Adrenal gland (tissue), 12 donors: ENCODE data around the gene TMEM238L. TPM values are rescaled to one million over a fixed set of nuclear protein-coding genes. Genes with fewer than 3 reads are reported as not detected.

Source experiments
- DNase-seq, 7 donors: peaks; one replicate each; pipeline ENCODE4 v3.0.0-alpha.2; 2019 to 2020
- H3K27ac ChIP-seq, 5 donors: fragments of 200-600 bp; sonication (generic) in 4 of 5; 1 replicate in 3 of 5; 2 replicates in 2 of 5; pipeline versions ENCODE4 v1.5.1 to v1.8.0; 2016 to 2020; ENCODE audit warnings: mild to moderate bottlenecking in 1 of 5
- H3K27me3 ChIP-seq: fragments of 200-600 bp; 2 replicates; pipeline ENCODE4 v1.8.0; 2021
- H3K36me3 ChIP-seq, 2 donors: fragments of 200-600 bp; replicated peaks in 1 of 2; 1 replicate in 1 of 2; 2 replicates in 1 of 2; pipeline versions ENCODE4 v1.5.1 to v1.8.0; 2018 to 2022
- H3K4me1 ChIP-seq, 2 donors: fragments of 200-600 bp; replicated peaks in 1 of 2; 1 replicate in 1 of 2; 2 replicates in 1 of 2; pipeline versions ENCODE4 v1.5.1 to v1.8.0; 2018 to 2021
- H3K4me3 ChIP-seq, 4 donors: fragments of 200-600 bp; sonication (generic) in 3 of 4; one replicate each; pipeline ENCODE4 v1.5.1; 2016 to 2018
- H3K9me3 ChIP-seq, 3 donors: fragments of 200-600 bp; sonication (generic) in 1 of 3; replicated peaks in 1 of 3; 1 replicate in 2 of 3; 2 replicates in 1 of 3; pipeline versions ENCODE4 v1.5.1 to v1.8.0; 2016 to 2021
- CTCF ChIP-seq, 6 experiments: fragments of 450-650 bp in 4 of 6; fragments of 200-600 bp in 2 of 6; sonication (generic) in 1 of 6; IDR thresholded peaks; 1 replicate in 5 of 6; 2 replicates in 1 of 6; pipeline versions ENCODE4 v1.5.1 to v1.8.0; 2016 to 2021; ENCODE audit warnings: antibody characterized with exemption in 6 of 6, mild to moderate bottlenecking in 2 of 6, moderate library complexity in 1 of 6
- POLR2A ChIP-seq, 2 donors: fragments of 450-650 bp; IDR thresholded peaks; one replicate each; pipeline ENCODE4 v1.6.1; 2017; ENCODE audit warnings: antibody characterized with exemption in 2 of 2, mild to moderate bottlenecking in 2 of 2, moderate library complexity in 1 of 2
- WGBS, 4 donors: extraction: QIAGEN DNeasy Blood & Tissue Kit in 2 of 4; methylation state at CpG; one replicate each; pipeline versions ENCODE4 v1.1.5 to v1.1.7; 2013 to 2017; 5-methylcytosine and 5-hydroxymethylcytosine counted together
- intact Hi-C, 2 donors: fragments of 100-400 bp; cut with DNase I; formaldehyde crosslinking; loops; one replicate each; pipeline versions ENCODE4 v1.14.1 to v1.15.0; 2022 to 2023
- polyA plus RNA-seq, 3 donors: library from polyadenylated mRNA; stranded (reverse); fragments of 200-250 nt in 2 of 3; fragments of 350-450 nt in 1 of 3; fragmentation: Illumina TruSeq in 1 of 3; extraction: RNeasy Lipid Tissue Mini Kit (QIAGEN cat#74804) in 1 of 3; gene quantifications; one replicate each; pipeline ENCODE4 v1.2.3, GENCODE V29; 2013 to 2014
- small RNA-seq, 2 donors: library from RNA; depleted of rRNA; stranded (forward); fragments of <200 nt; gene quantifications; one replicate each; pipeline ENCODE3, GENCODE V24; 2016
- total RNA-seq, 9 donors: library from RNA; depleted of rRNA in 4 of 9; stranded (reverse); fragments of >200 nt in 4 of 9; fragments of 120-200 nt in 1 of 9; fragmentation: NEBNext Ultra II Directional in 1 of 9; extraction: Animal tissue kit (Norgen Biotek cat#: 25700) in 1 of 9; gene quantifications; one replicate each; pipeline versions ENCODE4 v1.1.0 to v1.2.4, GENCODE V29; 2013 to 2023
- donor health status: healthy with polysubstance abuse.
- donor health status: Bipolar disorder and iron deficiency.
- donor health status: DM: yes; HTN: yes; CAD: no.
- donor health status: DM: no; HTN: no; CAD: no.
- donor health status: DM: no; HTN: no; CAD: no.
- donor health status: DM: yes; HTN: yes; CAD: no.

Gene TMEM238L
- total and polyA plus RNA-seq, 12 donors, result 0.07 to 0.14 TPM; not detected in 10

DNA sequence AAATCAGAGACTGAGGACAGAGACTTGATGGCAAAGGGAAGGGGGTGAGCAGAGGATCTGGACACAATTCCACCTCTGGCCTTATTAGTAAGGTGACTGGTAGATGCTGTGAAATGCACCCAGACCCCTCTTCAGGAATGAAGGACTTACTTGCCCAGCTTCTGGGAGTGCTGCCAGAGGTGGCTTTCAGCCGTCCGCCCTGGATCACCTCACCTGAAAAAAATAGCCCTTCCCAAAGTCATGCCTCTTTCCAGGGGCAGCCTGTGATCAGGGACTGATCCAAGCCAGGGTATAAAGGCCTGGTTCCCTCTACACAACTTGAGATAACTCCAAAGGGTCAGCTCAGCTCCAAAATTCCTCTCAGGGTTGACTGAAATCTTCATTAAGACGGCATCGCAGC is 53.7 kb downstream of the TMEM238L start:
- no peak overlapping the region for H3K27ac ChIP-seq
- intact Hi-C loops, result loop anchor here in 1 of 2 donors (5.0 kb wide), 1 partner anchor 87 kb away; the partner anchor contains the start of gene PIRT
- no peak for DNase-seq
- H3K4me1 ChIP-seq, result no peaks in the 10 kb centered on the region
- H3K36me3 ChIP-seq, result no peaks in the 10 kb centered on the region
- WGBS, 4 donors, result 94 to 100% (median 98%) methylated on average over 4 of the region's 4 CpGs
- TF ChIP-seq CTCF (IDR thresholded peaks at IDR 0.05) (no peak), POLR2A (IDR thresholded peaks at IDR 0.05) (no peak)
- H3K4me3 ChIP-seq, result no peak overlapping the region
- H3K27me3 ChIP-seq, result no peaks in the 10 kb centered on the region
- H3K9me3 ChIP-seq, result no peaks in the 10 kb centered on the region

- Histone ChIP-seq H3K9me3 (no peaks in the 10 kb centered on the region), H3K27ac (no peak overlapping the region), H3K36me3 (no peaks in the 10 kb centered on the region), H3K4me1 (peaks cover under 1 to 6% of the 10 kb centered on the region in 2 donors), H3K27me3 (no peaks in the 10 kb centered on the region), H3K4me3 (no peak overlapping the region)
- TF ChIP-seq POLR2A (IDR thresholded peaks at IDR 0.05), result no peak
- TF ChIP-seq CTCF (IDR thresholded peaks at IDR 0.05), result no peak
- intact Hi-C loops, result no loop called here
- no peak for DNase-seq
- 56 to 72% (median 67%) methylated on average over 4 to 9 of the region's 9 CpGs for WGBS, 4 donors
Measured at GRCh38 chr17:10748531-10749181, 55.2 kb downstream of the TMEM238L start.

DNA sequence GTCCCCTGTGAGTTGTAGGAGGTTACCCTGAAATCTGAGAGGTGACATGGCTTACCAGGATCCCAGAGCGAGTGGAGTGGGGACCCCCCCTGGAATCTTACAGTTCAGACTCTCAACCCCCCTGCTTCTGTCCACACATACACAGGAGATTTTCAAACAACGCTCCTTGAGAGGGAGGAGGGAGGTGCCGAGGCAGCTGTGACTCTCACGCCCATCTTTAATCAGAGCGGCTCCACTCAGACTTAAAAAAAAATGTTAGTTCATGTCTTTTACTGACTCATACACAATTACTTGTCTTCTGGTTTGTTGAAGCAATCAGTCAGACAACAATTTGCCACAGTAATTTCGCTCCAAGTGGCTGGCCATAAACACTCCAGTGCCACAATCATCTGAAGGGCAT is 58.7 kb downstream of the TMEM238L start:
- no peak for DNase-seq
- no peak for TF ChIP-seq CTCF (IDR thresholded peaks at IDR 0.05)
- no peaks in the 10 kb centered on the region for H3K36me3 ChIP-seq
- WGBS, 4 donors, result 62 to 71% (median 65%) methylated on average over 6 of the region's 6 CpGs
- no peaks in the 10 kb centered on the region for H3K9me3 ChIP-seq
- no peak overlapping the region for H3K4me3 ChIP-seq
- H3K27me3 ChIP-seq, result no peaks in the 10 kb centered on the region
- H3K4me1 ChIP-seq, result peaks cover 14 to 17% of the 10 kb centered on the region in 2 donors
- no peak overlapping the region for H3K27ac ChIP-seq
- intact Hi-C loops, result no loop called here

Small RNAs within 50 kb of the gene (small RNA-seq; reads per million reads assigned to genes)
- 0 reads per million in 2 donors for gene AC015908.2
- 0 reads per million in 2 donors for gene TMEM238L

Other genes starting within 250 kb of the TMEM238L start
- gene MYH3, start 146.8 kb downstream of the TMEM238L start, total RNA-seq, result 1 to 10 TPM in 3 of 9 donors, under 1 TPM in 5, not detected in 1; 0.43 to 2.3 (median 0.85) TPM
- 1 to 10 TPM in 2 of 3 donors, under 1 TPM in 1; 0.62 to 9.3 (median 3.9) TPM for gene MYH3, start 146.8 kb downstream of the TMEM238L start, polyA plus RNA-seq
- gene SCO1, start 106.6 kb downstream of the TMEM238L start, total RNA-seq, result 10 to 100 TPM; 19.2 to 55.7 (median 35.3) TPM
- gene SCO1, start 106.6 kb downstream of the TMEM238L start, polyA plus RNA-seq, result 10 to 100 TPM in 1 of 3 donors, 1 to 10 TPM in 2; 6.1 to 36.3 (median 7.9) TPM
- 10 to 100 TPM in 2 of 9 donors, 1 to 10 TPM in 7; 3.8 to 12.1 (median 8.3) TPM for gene ADPRM, start 106.5 kb downstream of the TMEM238L start, total RNA-seq
- 10 to 100 TPM in 1 of 3 donors, 1 to 10 TPM in 2; 7.5 to 11.1 (median 8.2) TPM for gene ADPRM, start 106.5 kb downstream of the TMEM238L start, polyA plus RNA-seq
- 10 to 100 TPM; 10.3 to 33.2 (median 20.7) TPM for gene TMEM220, start 74.1 kb downstream of the TMEM238L start, total RNA-seq
- gene TMEM220, start 74.1 kb downstream of the TMEM238L start, polyA plus RNA-seq, result 10 to 100 TPM; 20.8 to 27.6 (median 24.4) TPM
- gene PIRT, start 34.0 kb upstream of the TMEM238L start, total RNA-seq, result 1 to 10 TPM in 3 of 9 donors, under 1 TPM in 2, not detected in 4; 0.10 to 2.2 (median 1.1) TPM
- under 1 TPM; 0.10 to 0.84 (median 0.16) TPM for gene PIRT, start 34.0 kb upstream of the TMEM238L start, polyA plus RNA-seq